HepG2 (cell line): ENCODE data around the gene CD163L1. TPM values are rescaled to one million over a fixed set of nuclear protein-coding genes. Genes with fewer than 3 reads are reported as not detected.
"Not testable (repeated sequence)": the region's sequence is repeated elsewhere in the genome, so short reads cannot be mapped to it uniquely, and the experiment has no call there.

Experiments
- ATAC-seq: fragments of 200-7000 bp; cut with Tn5 transposase; 3 replicates; pipeline ENCODE4 v1.9.1; 2020; ENCODE audit warnings: mild to moderate bottlenecking, moderate library complexity
- BruUV-seq: library from RNA; stranded (reverse); fragments of 400-500 nt; replicated peaks from 2 replicates; lab custom pipeline; 2021; lab: Mats Ljungman, UMichigan
- CTCF ChIA-PET: fragments of 300-600 bp; formaldehyde crosslinking; extraction: SDS; loops from one replicate; lab custom pipeline; 2021; ENCODE audit warnings: low total read pairs, inconsistent platforms, low intra/inter-chr PET ratio; lab: Yijun Ruan, JAX
- POLR2A ChIA-PET: fragments of 350-600 bp; sonication (Branson Sonifier 250); formaldehyde crosslinking; loops from one replicate; lab custom pipeline; 2020; ENCODE audit warnings: antibody characterized with exemption, inconsistent platforms; lab: Yijun Ruan, JAX
- DNase-seq: peaks from one replicate; pipeline ENCODE4 v3.0.0-alpha.2; 2015; ENCODE audit warnings: low spot score
- FAIRE-seq: peaks from 3 replicates; lab custom pipeline; 2011; peaks lifted over from hg19 to GRCh38; lab: Jason Lieb, UNC
- H2AFZ ChIP-seq: one replicate; pipeline ENCODE4 v1.6.1; 2011; ENCODE audit warnings: low read length, inconsistent platforms
- H3K27ac ChIP-seq: fragments of 300-600 bp; 3 replicates; pipeline ENCODE4 v1.8.0; 2011; ENCODE audit warnings: mixed run types, mild to moderate bottlenecking, mixed read lengths, low read length, inconsistent platforms; ENCODE audit not compliant: insufficient read depth; ENCODE audit errors: extremely low read length
- H3K27me3 ChIP-seq, 2 experiments: fragments of 200-600 bp in 1 of 2; 2 replicates in 1 of 2; 3 replicates in 1 of 2; pipeline versions ENCODE4 v1.6.0 to v1.8.0; 2011; ENCODE audit warnings: low read length in 2 of 2, mild to moderate bottlenecking in 2 of 2, moderate library complexity in 2 of 2, inconsistent platforms in 1 of 2; ENCODE audit not compliant: insufficient read depth in 2 of 2, control insufficient read depth in 1 of 2
- H3K36me3 ChIP-seq, 2 experiments: fragments of 200-600 bp in 1 of 2; replicated peaks in 1 of 2; 2 replicates in 1 of 2; 3 replicates in 1 of 2; pipeline versions ENCODE4 v1.5.1 to v1.8.0; 2011; ENCODE audit warnings: low read length in 2 of 2, inconsistent platforms in 1 of 2; ENCODE audit not compliant: insufficient read depth in 2 of 2, control insufficient read depth in 1 of 2
- H3K4me1 ChIP-seq: 2 replicates; pipeline ENCODE4 v1.5.1; 2012; ENCODE audit warnings: low read length, inconsistent platforms; ENCODE audit not compliant: insufficient read depth
- H3K4me2 ChIP-seq: 2 replicates; pipeline ENCODE4 v1.6.0; 2011; ENCODE audit warnings: low read depth, low read length, inconsistent platforms
- H3K4me3 ChIP-seq, 3 experiments: fragments of 200-600 bp in 1 of 3; sonication (generic), shearing (Covaris generic) in 1 of 3; replicated peaks in 1 of 3; 2 replicates each; pipeline ENCODE4 v1.5.1; 2011 to 2016; ENCODE audit warnings: low read length in 3 of 3, inconsistent platforms in 2 of 3, low read depth in 2 of 3, mild to moderate bottlenecking in 2 of 3, control low read depth in 1 of 3, mixed read lengths in 1 of 3; ENCODE audit not compliant: insufficient read depth in 1 of 3
- H3K79me2 ChIP-seq: one replicate; pipeline ENCODE4 v1.6.1; 2011; ENCODE audit warnings: low read length, inconsistent platforms; ENCODE audit not compliant: insufficient read depth
- H3K9ac ChIP-seq: 2 replicates; pipeline ENCODE4 v1.6.0; 2011; ENCODE audit warnings: mild to moderate bottlenecking, low read depth, low read length, inconsistent platforms; ENCODE audit not compliant: insufficient read depth
- H3K9me3 ChIP-seq: 2 replicates; pipeline ENCODE4 v1.5.1; 2012; ENCODE audit warnings: mild to moderate bottlenecking, low read length
- H4K20me1 ChIP-seq: 2 replicates; pipeline ENCODE4 v1.6.0; 2011; ENCODE audit warnings: inconsistent platforms, mild to moderate bottlenecking, low read length, moderate library complexity; ENCODE audit not compliant: insufficient read depth
- HNRNPK ChIP-seq: fragments of 200-400 bp; formaldehyde crosslinking; IDR thresholded peaks from 2 replicates; pipeline ENCODE4 v1.6.1; 2018; ENCODE audit warnings: low read length, low read depth, moderate library complexity, mild to moderate bottlenecking; ENCODE audit not compliant: poor library complexity, severe bottlenecking
- NFRKB ChIP-seq: fragments of 450-650 bp; IDR thresholded peaks from 2 replicates; pipeline ENCODE4 v1.6.1; 2017
- YY1 ChIP-seq: IDR thresholded peaks from 2 replicates; pipeline ENCODE4 v1.6.1; 2011; ENCODE audit warnings: low read length, low read depth, moderate library complexity, mild to moderate bottlenecking; ENCODE audit not compliant: insufficient read depth, insufficient replicate concordance
- ZNF530 ChIP-seq: sonication (generic); formaldehyde crosslinking; IDR thresholded peaks from 2 replicates; pipeline ENCODE4 v1.5.0; 2020; ENCODE audit warnings: low read depth, mild to moderate bottlenecking, missing genetic modification reagents
- ZNF564 ChIP-seq: sonication (generic); formaldehyde crosslinking; IDR thresholded peaks from 2 replicates; pipeline ENCODE4 v1.8.1; 2023; ENCODE audit warnings: mild to moderate bottlenecking, missing genetic modification reagents
- ZNF724P ChIP-seq: sonication (generic); formaldehyde crosslinking; IDR thresholded peaks from 2 replicates; pipeline ENCODE4 v1.8.0; 2022; ENCODE audit warnings: missing genetic modification reagents, borderline replicate concordance
- ZNF841 ChIP-seq: sonication (generic); formaldehyde crosslinking; IDR thresholded peaks from 2 replicates; pipeline ENCODE4 v1.8.1; 2023; ENCODE audit warnings: missing genetic modification reagents, borderline replicate concordance
- ZNF891 ChIP-seq: sonication (generic); formaldehyde crosslinking; IDR thresholded peaks from 2 replicates; pipeline ENCODE4 v1.5.0; 2020; ENCODE audit warnings: mild to moderate bottlenecking, missing genetic modification reagents
- WGBS: methylation state at CpG from one replicate; pipeline ENCODE4 v1.1.6; 2017; ENCODE audit warnings: low lambda C conversion rate; 5-methylcytosine and 5-hydroxymethylcytosine counted together
- in situ Hi-C: cut with HindIII; loops from 2 replicates; pipeline ENCODE4 v1.10.0; 2017; ENCODE audit warnings: low pct_unique_long_range_greater_than_20kb; ENCODE audit not compliant: extremely low pct_ligation_motif_present
- intact Hi-C: fragments of 100-400 bp; cut with micrococcal nuclease; formaldehyde crosslinking; loops from one replicate; pipeline ENCODE4 v1.10.0; 2022; ENCODE audit not compliant: unreplicated experiment
- polyA plus RNA-seq, 8 experiments: library from polyadenylated mRNA; depleted of rRNA in 3 of 8; stranded (reverse) in 7 of 8; unstranded in 1 of 8; fragments of >200 nt; fragmentation: Illumina TruSeq in 4 of 8; extraction: Trizol in 4 of 8; gene quantifications; 2 replicates each; pipeline versions ENCODE4 v1.2.1 to v1.2.3, GENCODE V29; 2011 to 2016; ENCODE audit warnings: low read depth in 4 of 8, missing spikeins in 1 of 8, mixed read lengths in 1 of 8; ENCODE audit not compliant: insufficient read depth in 1 of 8
- total RNA-seq, 5 experiments: library from RNA; depleted of rRNA; stranded (reverse); fragments of >200 nt; fragmentation: Illumina TruSeq; extraction: Trizol; gene quantifications; 2 replicates each; pipeline ENCODE4 v1.2.3, GENCODE V29; 2016; ENCODE audit warnings: low read depth in 1 of 5
- TF ChIP-seq, protein P1 (sequence below): IDR thresholded peaks from 2 replicates; pipeline ENCODE4 v1.6.1; 2016; ENCODE audit warnings: missing biosample characterization, missing genetic modification reagents, low read depth

The CD163L1 gene
- total and polyA plus RNA-seq, 2 of the 13 experiments (the other 11 are each of a cell fraction or from before 2014, with no cell fraction given) = 3.4 to 6.8 TPM

DNA sequence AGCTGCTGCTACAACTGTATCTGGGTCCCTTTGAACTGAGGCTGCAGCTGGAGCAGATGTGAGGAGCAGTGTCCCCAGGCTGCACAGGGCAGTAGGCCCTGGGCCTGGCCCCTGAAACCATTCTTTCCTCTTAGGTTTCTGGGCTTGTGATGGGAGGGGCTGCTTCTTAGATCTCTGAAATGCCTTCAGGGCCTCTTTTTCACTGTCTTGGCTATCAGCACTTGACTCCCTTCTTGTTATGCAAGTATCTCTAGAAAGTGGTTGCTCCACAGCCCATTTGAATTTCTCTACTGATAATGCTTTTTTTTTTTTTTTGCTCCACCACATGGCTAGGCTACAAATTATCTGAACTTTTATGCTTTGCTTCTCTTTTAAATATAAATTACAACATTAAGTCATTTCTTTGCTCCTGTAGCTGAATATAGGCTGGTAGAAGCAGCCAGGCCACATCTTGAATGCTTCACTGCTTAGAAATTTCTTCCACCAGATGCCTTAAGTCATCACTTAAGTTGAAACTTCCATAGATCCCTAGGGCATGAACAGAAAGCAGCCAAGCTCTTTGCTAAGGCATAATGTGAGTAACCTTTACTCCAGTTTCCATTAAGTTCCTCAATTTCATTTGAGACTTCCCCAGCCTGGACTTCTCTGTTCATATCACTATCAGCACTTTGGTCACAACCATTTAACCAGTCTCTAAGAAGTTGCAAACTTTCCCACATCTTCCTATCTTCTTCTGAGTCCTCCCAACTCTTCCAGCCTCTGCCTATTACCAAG is 98.9 kb downstream of the CD163L1 start (continued):
- TF ChIP-seq ZNF891 (CRISPR knock-in tag) = no peak

DNA sequence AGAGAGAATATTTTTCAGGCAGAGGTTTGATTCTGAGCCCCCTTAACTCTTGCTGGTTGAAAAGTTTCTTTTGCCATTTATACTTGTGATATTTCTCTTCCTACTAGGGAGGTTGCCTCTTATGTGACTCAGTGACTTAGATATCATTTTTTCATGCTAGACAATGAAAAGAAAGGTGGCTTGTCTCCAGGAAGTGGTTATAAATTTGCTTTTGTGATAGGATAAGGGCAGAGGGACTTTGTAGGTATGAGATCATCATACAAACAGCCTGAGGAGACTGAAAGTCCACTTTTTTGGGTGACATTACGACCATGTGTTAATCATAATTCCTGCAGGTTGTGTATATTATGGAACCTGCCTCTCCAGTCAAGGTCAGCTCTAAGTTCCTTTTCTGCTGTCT is 104.3 kb downstream of the CD163L1 start:
- no peaks in the 10 kb centered on the region for H4K20me1 ChIP-seq
- FAIRE-seq = no peak
- DNase-seq = no peak

DNA sequence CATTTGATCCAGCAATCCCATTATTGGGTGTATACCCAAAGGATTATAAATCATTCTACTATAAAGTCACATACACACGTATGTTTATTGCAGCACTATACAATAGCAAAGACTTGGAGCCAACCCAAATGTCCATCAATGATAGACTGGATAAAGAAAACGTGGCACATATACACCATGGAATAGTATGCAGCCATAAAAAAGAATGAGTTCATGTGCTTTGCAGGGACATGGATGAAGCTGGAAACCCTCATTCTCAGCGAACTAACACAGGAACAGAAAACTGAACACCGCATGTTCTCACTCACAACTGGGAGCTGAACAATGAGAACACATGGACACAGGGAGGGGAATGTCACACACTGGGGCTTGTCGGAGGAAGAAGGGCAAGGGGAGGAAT is 106.2 kb downstream of the CD163L1 start:
- H3K4me3 ChIP-seq, H3K4me1 ChIP-seq, intact Hi-C loops, H3K79me2 ChIP-seq, H3K9me3 ChIP-seq, H4K20me1 ChIP-seq, ATAC-seq, H3K9ac ChIP-seq, BruUV-seq, FAIRE-seq, H3K36me3 ChIP-seq, DNase-seq, H2AFZ ChIP-seq, POLR2A ChIA-PET, H3K4me2 ChIP-seq, CTCF ChIA-PET, in situ Hi-C loops, H3K27me3 ChIP-seq, H3K27ac ChIP-seq: not testable (repeated sequence)
- WGBS = 51% methylated on average over 5 of the region's 5 CpGs

More for the DNA sequence above, 104.3 kb downstream of the CD163L1 start:
- TF ChIP-seq ZNF841 (CRISPR knock-in tag) (no peak), HNRNPK (no peak), ZNF724P (CRISPR knock-in tag) (no peak), ZNF530 (CRISPR knock-in tag) (no peak), ZNF564 (CRISPR knock-in tag) (no peak), YY1 (no peak), NFRKB (no peak)
- TF ChIP-seq, protein P1, sequence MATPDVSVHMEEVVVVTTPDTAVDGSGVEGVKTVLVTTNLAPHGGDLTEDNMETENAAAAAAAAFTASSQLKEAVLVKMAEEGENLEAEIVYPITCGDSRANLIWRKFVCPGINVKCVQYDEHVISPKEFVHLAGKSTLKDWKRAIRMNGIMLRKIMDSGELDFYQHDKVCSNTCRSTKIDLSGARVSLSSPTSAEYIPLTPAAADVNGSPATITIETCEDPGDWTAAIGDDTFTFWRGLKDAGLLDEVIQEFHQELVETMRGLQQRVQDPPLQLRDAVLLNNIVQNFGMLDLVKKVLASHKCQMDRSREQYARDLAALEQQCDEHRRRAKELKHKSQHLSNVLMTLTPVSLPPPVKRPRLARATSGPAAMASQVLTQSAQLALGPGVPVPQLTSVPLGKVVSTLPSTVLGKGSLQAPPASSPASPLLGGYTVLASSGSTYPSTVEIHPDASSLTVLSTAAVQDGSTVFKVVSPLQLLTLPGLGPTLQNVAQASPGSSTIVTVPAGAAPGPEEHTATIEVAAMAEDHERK (CRISPR knock-in tag) = no peak
- TF ChIP-seq, all 625 proteins: peak for 0
- no peak for ATAC-seq
- Histone ChIP-seq H2AFZ (no peak overlapping the region), H3K9ac (no peak overlapping the region), H3K27ac (no peak overlapping the region), H3K9me3 (no peaks in the 10 kb centered on the region), H3K36me3 (no peaks in the 10 kb centered on the region), H3K79me2 (no peaks in the 10 kb centered on the region), H3K4me1 (no peaks in the 10 kb centered on the region), H3K4me3 (no peak overlapping the region), H3K27me3 (no peaks in the 10 kb centered on the region), H3K4me2 (no peak overlapping the region)
- POLR2A ChIA-PET = no interaction called here
- in situ Hi-C loops = no loop called here
- BruUV-seq = no TSS peak
- intact Hi-C loops = no loop called here
- WGBS = 27% methylated on average over 1 of the region's 1 CpG
- CTCF ChIA-PET = no interaction called here
